ENCODE measurements around the gene DUSP1.

DNA sequence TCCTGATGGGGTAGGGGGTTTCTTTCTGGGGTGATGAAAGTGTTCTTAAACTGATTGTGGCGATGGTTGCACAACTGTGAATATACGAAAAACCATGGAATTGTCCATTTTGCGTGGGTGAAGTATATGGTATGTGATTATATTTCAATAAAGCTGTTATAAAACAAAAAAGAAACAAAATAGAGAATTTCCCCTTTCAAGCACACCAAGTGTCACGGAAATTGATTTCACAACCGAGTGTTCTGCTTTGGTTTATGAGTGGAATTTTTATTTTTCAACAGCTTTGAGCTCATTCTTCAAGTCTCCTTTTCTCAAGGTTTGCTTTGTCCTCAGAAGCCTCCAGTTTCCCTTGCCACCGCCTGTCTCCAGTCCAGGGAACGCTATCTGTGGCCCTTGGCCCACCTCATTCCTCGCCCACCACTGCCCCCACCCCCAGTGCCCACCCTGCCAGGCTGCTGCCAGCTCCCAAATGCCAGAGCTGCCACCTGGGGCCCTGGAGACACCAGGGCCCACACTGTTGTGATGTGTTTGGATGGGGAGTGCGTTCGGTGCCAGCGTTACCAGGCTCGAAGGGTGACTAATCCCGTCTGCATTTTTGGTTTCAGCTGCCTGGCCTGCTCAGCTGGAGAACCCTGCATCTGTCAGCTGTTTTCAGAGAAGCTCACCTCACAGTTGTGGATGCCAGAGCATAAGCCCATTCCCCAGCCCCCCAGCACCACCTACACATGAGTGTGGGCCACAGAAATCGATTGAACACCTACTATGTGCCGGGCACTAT lies 30.4 kb downstream of the DUSP1 start:
- TF ChIP-seq POLR2A (IDR thresholded peaks at IDR 0.05), result no peak
- peak in 1 of 4 donors; percentile 9 for TF ChIP-seq EP300 (IDR thresholded peaks at IDR 0.05)
- TF ChIP-seq, protein P1, sequence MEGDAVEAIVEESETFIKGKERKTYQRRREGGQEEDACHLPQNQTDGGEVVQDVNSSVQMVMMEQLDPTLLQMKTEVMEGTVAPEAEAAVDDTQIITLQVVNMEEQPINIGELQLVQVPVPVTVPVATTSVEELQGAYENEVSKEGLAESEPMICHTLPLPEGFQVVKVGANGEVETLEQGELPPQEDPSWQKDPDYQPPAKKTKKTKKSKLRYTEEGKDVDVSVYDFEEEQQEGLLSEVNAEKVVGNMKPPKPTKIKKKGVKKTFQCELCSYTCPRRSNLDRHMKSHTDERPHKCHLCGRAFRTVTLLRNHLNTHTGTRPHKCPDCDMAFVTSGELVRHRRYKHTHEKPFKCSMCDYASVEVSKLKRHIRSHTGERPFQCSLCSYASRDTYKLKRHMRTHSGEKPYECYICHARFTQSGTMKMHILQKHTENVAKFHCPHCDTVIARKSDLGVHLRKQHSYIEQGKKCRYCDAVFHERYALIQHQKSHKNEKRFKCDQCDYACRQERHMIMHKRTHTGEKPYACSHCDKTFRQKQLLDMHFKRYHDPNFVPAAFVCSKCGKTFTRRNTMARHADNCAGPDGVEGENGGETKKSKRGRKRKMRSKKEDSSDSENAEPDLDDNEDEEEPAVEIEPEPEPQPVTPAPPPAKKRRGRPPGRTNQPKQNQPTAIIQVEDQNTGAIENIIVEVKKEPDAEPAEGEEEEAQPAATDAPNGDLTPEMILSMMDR (IDR thresholded peaks at IDR 0.05), result no peak
- peak; percentile 25 to 35 for TF ChIP-seq POLR2AphosphoS5 (IDR thresholded peaks at IDR 0.05)

Data from upper lobe of left lung (tissue), 4 donors.